HepG2 (cell line): Measurements from ENCODE around the gene CHMP4B. TPM values are rescaled to one million over a fixed set of nuclear protein-coding genes. Genes with fewer than 3 reads are reported as not detected.

ENCODE experiments used
- ATF7 ChIP-seq, 2 experiments: fragments of 450-650 bp in 1 of 2; sonication (generic) in 1 of 2; formaldehyde crosslinking in 1 of 2; IDR thresholded peaks; 2 replicates each; pipeline versions ENCODE4 v1.4.0 to v1.6.1; 2016 to 2020; ENCODE audit warnings: antibody characterized with exemption in 1 of 2, mild to moderate bottlenecking in 1 of 2, missing genetic modification reagents in 1 of 2
- ERF ChIP-seq: IDR thresholded peaks from 2 replicates; pipeline ENCODE4 v1.6.1; 2018; ENCODE audit warnings: missing biosample characterization, missing genetic modification reagents
- FOXA3 ChIP-seq: IDR thresholded peaks from 2 replicates; pipeline ENCODE4 v1.6.1; 2016; ENCODE audit warnings: missing genetic modification reagents, missing compliant biosample characterization
- GABPA ChIP-seq, 2 experiments: IDR thresholded peaks; 2 replicates each; pipeline ENCODE4 v1.6.1; 2011 to 2016; ENCODE audit warnings: low read depth in 2 of 2, low read length in 1 of 2, missing biosample characterization in 1 of 2, missing genetic modification characterization in 1 of 2
- GLI4 ChIP-seq: sonication (generic); formaldehyde crosslinking; IDR thresholded peaks from 2 replicates; pipeline ENCODE4 v1.5.1; 2020; ENCODE audit warnings: missing genetic modification reagents, mild to moderate bottlenecking, moderate library complexity, borderline replicate concordance
- HIVEP1 ChIP-seq: sonication (generic); formaldehyde crosslinking; IDR thresholded peaks from 2 replicates; pipeline ENCODE4 v1.4.0; 2020; ENCODE audit warnings: mild to moderate bottlenecking, missing genetic modification reagents
- KDM2A ChIP-seq: sonication (generic); formaldehyde crosslinking; IDR thresholded peaks from 2 replicates; pipeline ENCODE4 v1.4.0; 2020; ENCODE audit warnings: low read depth, missing genetic modification reagents, borderline replicate concordance
- KLF11 ChIP-seq: IDR thresholded peaks from 2 replicates; pipeline ENCODE4 v1.6.1; 2016; ENCODE audit warnings: missing compliant biosample characterization
- NFE2L1 ChIP-seq: sonication (generic); formaldehyde crosslinking; IDR thresholded peaks from 2 replicates; pipeline ENCODE4 v1.4.0; 2020; ENCODE audit warnings: missing genetic modification reagents, mild to moderate bottlenecking, borderline replicate concordance
- NFRKB ChIP-seq: fragments of 450-650 bp; IDR thresholded peaks from 2 replicates; pipeline ENCODE4 v1.6.1; 2017
- RBAK ChIP-seq: sonication (generic); formaldehyde crosslinking; IDR thresholded peaks from 2 replicates; pipeline ENCODE4 v1.5.1; 2020; ENCODE audit warnings: mild to moderate bottlenecking, missing genetic modification reagents
- RBM22 ChIP-seq: fragments of 200-400 bp; formaldehyde crosslinking; optimal IDR thresholded peaks from 2 replicates; pipeline ENCODE3; 2017; ENCODE audit warnings: mild to moderate bottlenecking, low read length, moderate library complexity
- RFX3 ChIP-seq: IDR thresholded peaks from 2 replicates; pipeline ENCODE4 v1.6.1; 2016; ENCODE audit warnings: missing biosample characterization, missing genetic modification reagents
- SIN3A ChIP-seq: IDR thresholded peaks from 2 replicates; pipeline ENCODE4 v1.6.1; 2011; ENCODE audit warnings: low read depth, mild to moderate bottlenecking, control low read depth, low read length, borderline replicate concordance
- SIX1 ChIP-seq: sonication (generic); formaldehyde crosslinking; IDR thresholded peaks from 2 replicates; pipeline ENCODE4 v1.4.0; 2020; ENCODE audit warnings: missing genetic modification reagents, borderline replicate concordance
- SKI ChIP-seq: fragments of 450-650 bp; IDR thresholded peaks from one replicate; pipeline ENCODE4 v1.6.1; 2018; ENCODE audit warnings: mild to moderate bottlenecking; ENCODE audit not compliant: partially characterized antibody
- SNRNP70 ChIP-seq: fragments of 200-400 bp; formaldehyde crosslinking; IDR thresholded peaks from 2 replicates; pipeline ENCODE4 v1.6.1; 2017; ENCODE audit warnings: mild to moderate bottlenecking, low read depth, low read length, moderate library complexity
- STAG1 ChIP-seq: sonication (generic); formaldehyde crosslinking; IDR thresholded peaks from 2 replicates; pipeline ENCODE4 v1.4.0; 2020; ENCODE audit warnings: missing genetic modification reagents
- TCF7L2 ChIP-seq: IDR thresholded peaks from 2 replicates; pipeline ENCODE4 v1.6.1; 2011; ENCODE audit warnings: mild to moderate bottlenecking, low read depth, low read length, moderate library complexity
- ZFP36L2 ChIP-seq: sonication (generic); formaldehyde crosslinking; IDR thresholded peaks from 2 replicates; pipeline ENCODE4 v1.4.0; 2020; ENCODE audit warnings: missing genetic modification reagents
- ZFY ChIP-seq: sonication (generic); formaldehyde crosslinking; IDR thresholded peaks from 2 replicates; pipeline ENCODE4 v1.4.0; 2020; ENCODE audit warnings: missing genetic modification reagents
- ZNF263 ChIP-seq: sonication (generic); formaldehyde crosslinking; IDR thresholded peaks from 2 replicates; pipeline ENCODE4 v1.4.0; 2020; ENCODE audit warnings: missing genetic modification reagents
- ZNF292 ChIP-seq: sonication (generic); formaldehyde crosslinking; IDR thresholded peaks from 2 replicates; pipeline ENCODE4 v1.8.1; 2022; ENCODE audit warnings: mild to moderate bottlenecking, low read depth, missing genetic modification reagents, borderline replicate concordance
- ZNF552 ChIP-seq: sonication (generic); formaldehyde crosslinking; IDR thresholded peaks from 2 replicates; pipeline ENCODE4 v1.9.0; 2022; ENCODE audit warnings: missing genetic modification reagents, mild to moderate bottlenecking, borderline replicate concordance
- ZNF777 ChIP-seq: sonication (generic); formaldehyde crosslinking; IDR thresholded peaks from 2 replicates; pipeline ENCODE4 v1.4.0; 2020; ENCODE audit warnings: missing genetic modification reagents
- ZSCAN25 ChIP-seq: sonication (generic); formaldehyde crosslinking; IDR thresholded peaks from 2 replicates; pipeline ENCODE4 v1.8.0; 2022; ENCODE audit warnings: mild to moderate bottlenecking, missing genetic modification reagents
- polyA plus RNA-seq, 8 experiments: library from polyadenylated mRNA; depleted of rRNA in 3 of 8; stranded (reverse) in 7 of 8; unstranded in 1 of 8; fragments of >200 nt; fragmentation: Illumina TruSeq in 4 of 8; extraction: Trizol in 4 of 8; gene quantifications; 2 replicates each; pipeline versions ENCODE4 v1.2.1 to v1.2.3, GENCODE V29; 2011 to 2016; ENCODE audit warnings: low read depth in 4 of 8, missing spikeins in 1 of 8, mixed read lengths in 1 of 8; ENCODE audit not compliant: insufficient read depth in 1 of 8
- total RNA-seq, 5 experiments: library from RNA; depleted of rRNA; stranded (reverse); fragments of >200 nt; fragmentation: Illumina TruSeq; extraction: Trizol; gene quantifications; 2 replicates each; pipeline ENCODE4 v1.2.3, GENCODE V29; 2016; ENCODE audit warnings: low read depth in 1 of 5
- TF ChIP-seq, protein P1 (sequence below): sonication (generic); formaldehyde crosslinking; IDR thresholded peaks from 2 replicates; pipeline ENCODE4 v1.5.1; 2020; ENCODE audit warnings: mild to moderate bottlenecking, missing genetic modification reagents, moderate library complexity
- TF ChIP-seq, protein P2 (sequence below): sonication (generic); formaldehyde crosslinking; IDR thresholded peaks from 2 replicates; pipeline ENCODE4 v1.5.1; 2020; ENCODE audit warnings: mild to moderate bottlenecking, missing genetic modification reagents, moderate library complexity

Gene CHMP4B
- total and polyA plus RNA-seq, 2 of the 13 experiments (the other 11 are each of a cell fraction or from before 2014, with no cell fraction given), result 40.1 to 45.6 TPM

- TF ChIP-seq STAG1 (no peak), RBAK (CRISPR knock-in tag) (no peak), ATF7 (IDR thresholded peaks at IDR 0.05) (no peak), ATF7 (CRISPR knock-in tag; IDR thresholded peaks at IDR 0.05) (no peak), ZSCAN25 (CRISPR knock-in tag) (no peak), ZNF292 (CRISPR knock-in tag) (peak; percentile 48; the same call in 1 of the 2 replicates), SIX1 (no peak), ZFP36L2 (CRISPR knock-in tag) (no peak), FOXA3 (no peak), GABPA (IDR thresholded peaks at IDR 0.05; ENCODE audit: low read depth, low read length) (no peak), GABPA (CRISPR knock-in tag; IDR thresholded peaks at IDR 0.05; ENCODE audit: low read depth) (0 out of 2 replicates have a peak, but pooled peaks have one; percentile 11), SIN3A (no peak), ZFY (CRISPR knock-in tag) (no peak), SKI (peak; percentile 33), KDM2A (CRISPR knock-in tag) (0 out of 2 replicates have a peak, but pooled peaks have one; percentile 5), GLI4 (CRISPR knock-in tag) (no peak), TCF7L2 (no peak), NFE2L1 (no peak), RFX3 (CRISPR knock-in tag) (no peak), HIVEP1 (CRISPR knock-in tag) (no peak), NFRKB (no peak), ZNF777 (CRISPR knock-in tag) (no peak), ERF (CRISPR knock-in tag) (0 out of 2 replicates have a peak, but pooled peaks have one; percentile 27), ZNF263 (CRISPR knock-in tag) (no peak), RBM22 (peak; percentile 42), ZNF552 (CRISPR knock-in tag) (no peak), KLF11 (CRISPR knock-in tag) (no peak), SNRNP70 (no peak)
- TF ChIP-seq, protein P1, sequence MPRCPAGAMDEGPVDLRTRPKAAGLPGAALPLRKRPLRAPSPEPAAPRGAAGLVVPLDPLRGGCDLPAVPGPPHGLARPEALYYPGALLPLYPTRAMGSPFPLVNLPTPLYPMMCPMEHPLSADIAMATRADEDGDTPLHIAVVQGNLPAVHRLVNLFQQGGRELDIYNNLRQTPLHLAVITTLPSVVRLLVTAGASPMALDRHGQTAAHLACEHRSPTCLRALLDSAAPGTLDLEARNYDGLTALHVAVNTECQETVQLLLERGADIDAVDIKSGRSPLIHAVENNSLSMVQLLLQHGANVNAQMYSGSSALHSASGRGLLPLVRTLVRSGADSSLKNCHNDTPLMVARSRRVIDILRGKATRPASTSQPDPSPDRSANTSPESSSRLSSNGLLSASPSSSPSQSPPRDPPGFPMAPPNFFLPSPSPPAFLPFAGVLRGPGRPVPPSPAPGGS (CRISPR knock-in tag), result no peak
- TF ChIP-seq, protein P2, sequence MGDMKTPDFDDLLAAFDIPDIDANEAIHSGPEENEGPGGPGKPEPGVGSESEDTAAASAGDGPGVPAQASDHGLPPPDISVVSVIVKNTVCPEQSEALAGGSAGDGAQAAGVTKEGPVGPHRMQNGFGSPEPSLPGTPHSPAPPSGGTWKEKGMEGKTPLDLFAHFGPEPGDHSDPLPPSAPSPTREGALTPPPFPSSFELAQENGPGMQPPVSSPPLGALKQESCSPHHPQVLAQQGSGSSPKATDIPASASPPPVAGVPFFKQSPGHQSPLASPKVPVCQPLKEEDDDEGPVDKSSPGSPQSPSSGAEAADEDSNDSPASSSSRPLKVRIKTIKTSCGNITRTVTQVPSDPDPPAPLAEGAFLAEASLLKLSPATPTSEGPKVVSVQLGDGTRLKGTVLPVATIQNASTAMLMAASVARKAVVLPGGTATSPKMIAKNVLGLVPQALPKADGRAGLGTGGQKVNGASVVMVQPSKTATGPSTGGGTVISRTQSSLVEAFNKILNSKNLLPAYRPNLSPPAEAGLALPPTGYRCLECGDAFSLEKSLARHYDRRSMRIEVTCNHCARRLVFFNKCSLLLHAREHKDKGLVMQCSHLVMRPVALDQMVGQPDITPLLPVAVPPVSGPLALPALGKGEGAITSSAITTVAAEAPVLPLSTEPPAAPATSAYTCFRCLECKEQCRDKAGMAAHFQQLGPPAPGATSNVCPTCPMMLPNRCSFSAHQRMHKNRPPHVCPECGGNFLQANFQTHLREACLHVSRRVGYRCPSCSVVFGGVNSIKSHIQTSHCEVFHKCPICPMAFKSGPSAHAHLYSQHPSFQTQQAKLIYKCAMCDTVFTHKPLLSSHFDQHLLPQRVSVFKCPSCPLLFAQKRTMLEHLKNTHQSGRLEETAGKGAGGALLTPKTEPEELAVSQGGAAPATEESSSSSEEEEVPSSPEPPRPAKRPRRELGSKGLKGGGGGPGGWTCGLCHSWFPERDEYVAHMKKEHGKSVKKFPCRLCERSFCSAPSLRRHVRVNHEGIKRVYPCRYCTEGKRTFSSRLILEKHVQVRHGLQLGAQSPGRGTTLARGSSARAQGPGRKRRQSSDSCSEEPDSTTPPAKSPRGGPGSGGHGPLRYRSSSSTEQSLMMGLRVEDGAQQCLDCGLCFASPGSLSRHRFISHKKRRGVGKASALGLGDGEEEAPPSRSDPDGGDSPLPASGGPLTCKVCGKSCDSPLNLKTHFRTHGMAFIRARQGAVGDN (CRISPR knock-in tag), result 0 out of 2 replicates have a peak, but pooled peaks have one; percentile 15
Observed at GRCh38 chr20:33859157-33859695, 48.1 kb downstream of the CHMP4B start (continued).
